Large intestine (tissue), 3 donors: ENCODE measurements around the gene SIMC1. TPM values are rescaled to one million over a fixed set of nuclear protein-coding genes. Genes with fewer than 3 reads are reported as not detected.
"Not testable (repeated sequence)": the region's sequence is repeated elsewhere in the genome, so short reads cannot be mapped to it uniquely, and the experiment has no call there.

ENCODE experiments used
- DNase-seq, 2 donors: peaks; one replicate each; pipeline versions ENCODE4 v3.0.0 to v3.0.0-alpha.2; 2013
- H3K27ac ChIP-seq: one replicate; pipeline ENCODE4 v1.5.1; 2013; ENCODE audit warnings: low read length
- H3K27me3 ChIP-seq: 2 replicates; pipeline ENCODE4 v1.6.1; 2013; ENCODE audit warnings: low read length; ENCODE audit not compliant: control insufficient read depth, insufficient read depth
- H3K36me3 ChIP-seq: 2 replicates; pipeline ENCODE4 v1.6.1; 2013; ENCODE audit warnings: low read length; ENCODE audit not compliant: control insufficient read depth, insufficient read depth
- H3K4me1 ChIP-seq: one replicate; pipeline ENCODE4 v1.6.1; 2013; ENCODE audit warnings: low read length; ENCODE audit not compliant: control insufficient read depth, insufficient read depth
- H3K4me3 ChIP-seq: one replicate; pipeline ENCODE4 v1.5.1; 2013; ENCODE audit warnings: low read length
- H3K9me3 ChIP-seq: one replicate; pipeline ENCODE4 v1.6.1; 2013; ENCODE audit warnings: mild to moderate bottlenecking, low read depth, low read length, moderate library complexity; ENCODE audit not compliant: control insufficient read depth
- WGBS: methylation state at CpG from one replicate; pipeline ENCODE4 v1.1.5; 2013; ENCODE audit warnings: low lambda C conversion rate; ENCODE audit not compliant: insufficient coverage; 5-methylcytosine and 5-hydroxymethylcytosine counted together
- polyA plus RNA-seq: library from polyadenylated mRNA; unstranded; fragments of 120-200 nt; gene quantifications from one replicate; pipeline ENCODE4 v1.2.1, GENCODE V29; 2013

Gene SIMC1
- polyA plus RNA-seq, 1 donor, result 14.7 TPM

- not testable (repeated sequence) for H3K4me3 ChIP-seq, H3K36me3 ChIP-seq, H3K27ac ChIP-seq, H3K9me3 ChIP-seq, DNase-seq, H3K4me1 ChIP-seq
- peaks cover 15% of the 10 kb centered on the region for H3K27me3 ChIP-seq
- no CpG with 5 or more reads among the region's 8 CpGs for WGBS
These were observed 42.6 kb upstream of the SIMC1 start for GRCh38 chr5:176195487-176196207.

- no CpG with 5 or more reads among the region's 7 CpGs for WGBS
- not testable (repeated sequence) for H3K4me1 ChIP-seq, H3K4me3 ChIP-seq, DNase-seq, H3K36me3 ChIP-seq, H3K27ac ChIP-seq, H3K9me3 ChIP-seq
- peaks cover 17% of the 10 kb centered on the region for H3K27me3 ChIP-seq
These were observed 41.4 kb upstream of the SIMC1 start for GRCh38 chr5:176196781-176197180.

- H3K4me1 ChIP-seq, H3K4me3 ChIP-seq, H3K36me3 ChIP-seq, DNase-seq, H3K9me3 ChIP-seq, H3K27ac ChIP-seq: not testable (repeated sequence)
- H3K27me3 ChIP-seq, result peaks cover 17% of the 10 kb centered on the region
- WGBS, result no CpG with 5 or more reads among the region's 6 CpGs
These were observed 40.9 kb upstream of the SIMC1 start for GRCh38 chr5:176197234-176197858.

GRCh38 chr5:176198299-176198698 lies 39.9 kb upstream of the SIMC1 start:
- no CpG with 5 or more reads among the region's 2 CpGs for WGBS
- not testable (repeated sequence) for H3K27ac ChIP-seq, H3K9me3 ChIP-seq, H3K36me3 ChIP-seq, H3K4me3 ChIP-seq, H3K4me1 ChIP-seq, DNase-seq
- peaks cover 17% of the 10 kb centered on the region for H3K27me3 ChIP-seq

- WGBS, result no CpG with 5 or more reads among the region's 72 CpGs
- H3K4me3 ChIP-seq, H3K4me1 ChIP-seq, H3K27ac ChIP-seq, H3K36me3 ChIP-seq, H3K9me3 ChIP-seq: not testable (repeated sequence)
- DNase-seq, result peak in 1 of 2 donors; percentile 9
- H3K27me3 ChIP-seq, result peaks cover 13% of the 10 kb centered on the region
These were observed 39.1 kb upstream of the SIMC1 start for GRCh38 chr5:176198991-176199733.

GRCh38 chr5:176199803-176200399 lies 38.3 kb upstream of the SIMC1 start:
- not testable (repeated sequence) for H3K36me3 ChIP-seq, H3K9me3 ChIP-seq, DNase-seq, H3K27ac ChIP-seq, H3K4me3 ChIP-seq, H3K4me1 ChIP-seq
- WGBS, result no CpG with 5 or more reads among the region's 9 CpGs
- peaks cover 11% of the 10 kb centered on the region for H3K27me3 ChIP-seq

- Histone ChIP-seq H3K27me3 (peaks cover 11% of the 10 kb centered on the region), H3K9me3 (no peaks in the 10 kb centered on the region), H3K4me3 (no peak overlapping the region), H3K36me3 (no peaks in the 10 kb centered on the region), H3K4me1 (no peaks in the 10 kb centered on the region), H3K27ac (no peak overlapping the region)
- no CpG with 5 or more reads among the region's 8 CpGs for WGBS
- no peak for DNase-seq
These were observed 36.4 kb upstream of the SIMC1 start for GRCh38 chr5:176201811-176202210.

- Histone ChIP-seq H3K27ac (no peak overlapping the region), H3K4me3 (no peak overlapping the region), H3K36me3 (no peaks in the 10 kb centered on the region), H3K9me3 (no peaks in the 10 kb centered on the region), H3K27me3 (peaks cover 11% of the 10 kb centered on the region), H3K4me1 (no peaks in the 10 kb centered on the region)
- no peak for DNase-seq
- no CpG with 5 or more reads among the region's 8 CpGs for WGBS
These were observed 35.1 kb upstream of the SIMC1 start for GRCh38 chr5:176203086-176203485.

- H3K9me3 ChIP-seq, H3K36me3 ChIP-seq, H3K4me3 ChIP-seq, H3K4me1 ChIP-seq, DNase-seq, H3K27ac ChIP-seq: not testable (repeated sequence)
- 80% methylated on average over 1 of the region's 10 CpGs for WGBS
- peaks cover 11% of the 10 kb centered on the region for H3K27me3 ChIP-seq
These were observed 34.7 kb upstream of the SIMC1 start for GRCh38 chr5:176203535-176203934.

- no CpG with 5 or more reads among the region's 23 CpGs for WGBS
- not testable (repeated sequence) for H3K27ac ChIP-seq, H3K4me1 ChIP-seq, H3K9me3 ChIP-seq, H3K27me3 ChIP-seq, H3K36me3 ChIP-seq, H3K4me3 ChIP-seq, DNase-seq
These were observed 23.7 kb upstream of the SIMC1 start for GRCh38 chr5:176214466-176215021.
